Fibroblast of the aortic adventitia (primary cell): Measurements from ENCODE around the gene KCNQ1. TPM values are rescaled to one million over a fixed set of nuclear protein-coding genes. Genes with fewer than 3 reads are reported as not detected.

Experiments used
- DNase-seq: peaks from one replicate; pipeline ENCODE4 v3.0.0-alpha.2; 2010; ENCODE audit warnings: low read depth
- H3K4me3 ChIP-seq: 2 replicates; pipeline ENCODE4 v1.5.1; 2011; ENCODE audit warnings: low read depth, mild to moderate bottlenecking, control low read depth, low read length, moderate library complexity
- CTCF ChIP-seq: IDR thresholded peaks from 2 replicates; pipeline ENCODE4 v1.5.1; 2011; ENCODE audit warnings: mild to moderate bottlenecking, low read length, control low read depth, inconsistent platforms; ENCODE audit not compliant: insufficient read depth
- total RNA-seq: library from RNA; depleted of rRNA; stranded (reverse); fragments of >200 nt; gene quantifications from 2 replicates; pipeline ENCODE4 v1.2.3, GENCODE V29; 2012; ENCODE audit warnings: low replicate concordance

Gene KCNQ1
- total RNA-seq, 1 donor: not detected

- DNase-seq: no peak
- H3K4me3 ChIP-seq: no peak overlapping the region
- no peak for TF ChIP-seq CTCF
These were observed 2.6 kb downstream of the KCNQ1 start for GRCh38 chr11:2447253-2447950.

- no peak for TF ChIP-seq CTCF
- H3K4me3 ChIP-seq: no peak overlapping the region
- DNase-seq: no peak
These were observed 3.3 kb downstream of the KCNQ1 start for GRCh38 chr11:2447951-2448650.

GRCh38 chr11:2448661-2449547, 4.1 kb downstream of the KCNQ1 start:
- no peak overlapping the region for H3K4me3 ChIP-seq
- DNase-seq: no peak
- TF ChIP-seq CTCF: no peak

GRCh38 chr11:2449548-2450320, 4.9 kb downstream of the KCNQ1 start:
- no peak overlapping the region for H3K4me3 ChIP-seq
- no peak for TF ChIP-seq CTCF
- no peak for DNase-seq

- TF ChIP-seq CTCF: no peak
- DNase-seq: no peak
- H3K4me3 ChIP-seq: no peak overlapping the region
These were observed 5.7 kb downstream of the KCNQ1 start for GRCh38 chr11:2450321-2451041.

- no peak overlapping the region for H3K4me3 ChIP-seq
- TF ChIP-seq CTCF: no peak
- no peak for DNase-seq
These were observed 6.5 kb downstream of the KCNQ1 start for GRCh38 chr11:2451336-2451735.
